ENCODE measurements around the gene CEP152. TPM values are rescaled to one million over a fixed set of nuclear protein-coding genes. Genes with fewer than 3 reads are reported as not detected.
A peak's percentile ranks its signal among the peaks of the same experiment; 100 is the strongest.

The CEP152 gene
- total and polyA plus RNA-seq, 2 experiments from 2014 or later = 2.7 to 5.6 TPM

DNA sequence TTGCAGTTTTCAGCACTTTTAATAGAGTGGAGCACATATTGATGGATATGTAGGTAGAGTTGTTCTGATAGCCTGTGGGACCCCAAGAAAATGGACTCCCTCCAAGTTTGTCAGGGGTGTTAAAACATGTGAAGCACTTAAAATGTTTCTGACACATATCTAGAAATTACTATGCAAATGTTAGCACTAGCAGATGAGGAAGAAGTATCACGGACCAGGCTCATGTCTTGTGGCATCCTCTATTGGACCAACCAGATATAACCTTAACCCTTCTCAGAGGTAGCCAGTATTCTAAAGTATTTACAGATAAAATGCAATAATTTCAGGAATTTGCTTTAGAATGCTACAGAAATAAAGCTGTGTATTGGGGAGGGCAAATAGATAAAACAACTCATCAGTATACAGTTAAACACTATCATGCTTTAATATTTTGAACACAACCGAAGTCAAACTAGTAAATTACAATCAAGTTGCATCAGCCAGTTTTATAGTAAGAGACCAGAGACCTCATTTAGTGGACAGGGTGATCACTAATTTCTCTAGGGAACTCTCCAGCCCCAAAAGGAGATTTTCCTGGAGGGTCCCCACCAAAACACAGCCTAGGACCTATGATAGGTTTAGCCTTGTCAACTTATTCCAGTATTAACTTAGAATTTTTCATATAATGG, 108.2 kb downstream of the CEP152 start:
- no peaks in the 10 kb centered on the region for H3K9me3 ChIP-seq (ENCODE audit: low read depth)
- no peaks in the 10 kb centered on the region for H3K4me1 ChIP-seq (ENCODE audit: low read depth)
- H3K27me3 ChIP-seq = no peaks in the 10 kb centered on the region
- no peaks in the 10 kb centered on the region for H3K36me3 ChIP-seq
- no peak for DNase-seq (ENCODE audit: low read depth in 1 of 2, low spot score in 1 of 2)
- H3K27ac ChIP-seq = no peak overlapping the region
- TF ChIP-seq, protein P1, sequence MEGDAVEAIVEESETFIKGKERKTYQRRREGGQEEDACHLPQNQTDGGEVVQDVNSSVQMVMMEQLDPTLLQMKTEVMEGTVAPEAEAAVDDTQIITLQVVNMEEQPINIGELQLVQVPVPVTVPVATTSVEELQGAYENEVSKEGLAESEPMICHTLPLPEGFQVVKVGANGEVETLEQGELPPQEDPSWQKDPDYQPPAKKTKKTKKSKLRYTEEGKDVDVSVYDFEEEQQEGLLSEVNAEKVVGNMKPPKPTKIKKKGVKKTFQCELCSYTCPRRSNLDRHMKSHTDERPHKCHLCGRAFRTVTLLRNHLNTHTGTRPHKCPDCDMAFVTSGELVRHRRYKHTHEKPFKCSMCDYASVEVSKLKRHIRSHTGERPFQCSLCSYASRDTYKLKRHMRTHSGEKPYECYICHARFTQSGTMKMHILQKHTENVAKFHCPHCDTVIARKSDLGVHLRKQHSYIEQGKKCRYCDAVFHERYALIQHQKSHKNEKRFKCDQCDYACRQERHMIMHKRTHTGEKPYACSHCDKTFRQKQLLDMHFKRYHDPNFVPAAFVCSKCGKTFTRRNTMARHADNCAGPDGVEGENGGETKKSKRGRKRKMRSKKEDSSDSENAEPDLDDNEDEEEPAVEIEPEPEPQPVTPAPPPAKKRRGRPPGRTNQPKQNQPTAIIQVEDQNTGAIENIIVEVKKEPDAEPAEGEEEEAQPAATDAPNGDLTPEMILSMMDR (IDR thresholded peaks at IDR 0.05; ENCODE audit: low read depth, low read length) = no peak
- no peak overlapping the region for H3K4me3 ChIP-seq

DNA sequence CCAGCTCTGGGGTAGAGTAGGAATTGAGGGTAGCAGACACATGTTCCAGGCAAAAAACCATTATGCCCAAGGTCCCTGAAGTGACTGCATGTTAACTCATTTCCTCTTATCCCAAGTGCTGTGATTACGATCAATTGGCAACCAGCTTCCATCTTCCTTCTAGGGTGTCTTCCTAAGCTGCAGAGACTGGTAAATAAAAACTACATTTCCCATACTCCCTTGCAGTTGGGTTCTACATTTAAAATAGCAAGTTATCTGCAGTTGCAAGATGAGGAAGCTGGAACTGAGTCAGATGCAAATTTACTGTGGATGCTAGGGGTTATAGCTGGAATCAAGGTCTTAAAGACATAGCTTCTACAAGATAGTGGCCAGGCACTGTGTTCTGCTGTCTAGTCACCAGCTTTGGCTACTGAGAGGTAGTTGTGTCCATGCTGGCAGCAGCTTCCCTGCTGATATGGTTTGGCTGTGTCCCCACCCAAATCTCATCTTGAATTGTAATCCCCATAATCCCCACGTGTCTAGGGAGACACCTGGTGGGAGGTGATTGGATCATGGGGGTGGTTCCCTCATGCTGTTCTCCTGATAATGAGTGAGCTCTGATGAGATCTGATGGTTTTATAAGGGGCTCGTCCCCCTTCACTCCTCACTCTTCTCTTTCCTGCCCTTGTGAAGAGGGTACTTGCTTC, 114.1 kb downstream of the CEP152 start:
- Histone ChIP-seq H3K27me3 (no peaks in the 10 kb centered on the region), H3K4me3 (no peak overlapping the region), H3K27ac (no peak overlapping the region), H3K4me1 (ENCODE audit: low read depth) (no peaks in the 10 kb centered on the region), H3K9me3 (ENCODE audit: low read depth) (no peaks in the 10 kb centered on the region), H3K36me3 (no peaks in the 10 kb centered on the region)
- TF ChIP-seq, protein P1 (IDR thresholded peaks at IDR 0.05; ENCODE audit: low read depth, low read length) = no peak
- DNase-seq (ENCODE audit: low read depth in 1 of 2, low spot score in 1 of 2) = no peak

DNA sequence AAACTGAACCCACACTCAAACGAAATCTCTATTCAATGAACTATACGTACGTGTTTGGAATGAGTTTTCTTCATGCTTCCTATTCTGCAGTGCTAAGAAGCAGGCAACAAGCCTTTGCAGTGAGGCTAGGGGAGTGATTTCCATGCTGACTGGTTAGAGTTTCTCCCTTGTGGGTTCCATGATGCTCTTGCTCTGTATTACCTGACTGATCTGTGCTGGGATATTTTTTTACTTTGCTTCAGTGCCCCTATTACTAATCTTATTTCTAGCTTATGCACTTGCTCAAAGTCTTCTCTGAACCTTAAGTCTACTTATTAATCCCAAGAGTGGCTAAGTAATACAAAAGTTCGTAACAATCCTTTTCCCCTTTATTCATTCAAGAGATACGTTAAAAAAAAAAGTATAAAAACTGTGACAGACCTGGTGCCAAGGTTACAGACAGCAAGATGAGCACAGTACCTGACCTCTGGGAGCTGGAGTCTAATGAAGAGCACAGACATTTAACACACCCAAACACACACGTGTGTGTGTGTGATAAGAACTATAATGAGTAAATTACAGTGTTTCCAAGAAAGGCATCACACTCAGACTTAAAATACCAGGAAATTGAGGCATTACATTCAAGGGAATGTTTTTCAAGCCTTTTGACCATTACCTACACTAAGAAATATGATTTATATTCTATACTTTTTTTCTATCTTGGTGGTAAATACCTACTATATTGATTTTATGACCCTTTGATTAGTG, 114.9 kb downstream of the CEP152 start:
- no peak for DNase-seq (ENCODE audit: low read depth in 1 of 2, low spot score in 1 of 2)
- H3K4me1 ChIP-seq (ENCODE audit: low read depth) = no peaks in the 10 kb centered on the region
- no peak overlapping the region for H3K4me3 ChIP-seq
- H3K27ac ChIP-seq = no peak overlapping the region
- no peaks in the 10 kb centered on the region for H3K9me3 ChIP-seq (ENCODE audit: low read depth)
- TF ChIP-seq, protein P1 (IDR thresholded peaks at IDR 0.05; ENCODE audit: low read depth, low read length) = no peak
- no peaks in the 10 kb centered on the region for H3K27me3 ChIP-seq
- H3K36me3 ChIP-seq = no peaks in the 10 kb centered on the region

DNA sequence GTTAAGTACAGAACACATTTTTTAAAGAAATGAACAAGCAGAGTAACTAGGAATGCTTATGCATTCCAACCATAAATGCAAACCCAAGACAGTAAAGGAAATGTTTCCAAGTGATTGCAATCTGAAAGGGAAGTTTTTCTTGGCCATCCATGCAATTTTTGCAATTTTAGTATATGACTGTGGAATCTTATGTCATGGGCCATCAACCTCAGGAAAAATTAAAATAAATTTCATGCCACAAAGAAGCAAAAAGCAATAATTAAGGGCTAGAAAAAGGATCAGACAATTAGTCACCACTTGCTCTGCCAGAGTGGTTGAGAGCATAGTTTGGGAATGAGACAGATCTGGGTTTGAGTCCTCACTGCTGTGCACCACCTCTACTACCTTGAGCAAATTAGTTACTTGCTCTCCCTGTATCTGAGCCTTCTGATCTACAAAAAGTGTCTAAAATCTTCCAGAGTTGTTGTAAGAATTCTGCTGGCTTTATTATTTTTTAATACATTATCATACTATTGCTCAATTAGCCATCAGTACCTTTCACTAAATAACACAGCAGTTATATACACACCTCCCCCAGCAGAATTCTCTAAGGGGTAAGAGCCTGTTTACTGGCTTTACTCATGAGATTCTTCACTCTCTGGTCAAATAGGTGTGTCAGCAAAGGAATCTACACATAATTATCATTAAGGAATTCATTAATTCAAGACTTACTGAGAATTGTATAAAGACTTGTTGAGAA, 115.6 kb downstream of the CEP152 start:
- DNase-seq (ENCODE audit: low read depth in 1 of 2, low spot score in 1 of 2) = peak in 1 of 2 donors; percentile 78
- no peaks in the 10 kb centered on the region for H3K4me1 ChIP-seq (ENCODE audit: low read depth)
- no peak overlapping the region for H3K4me3 ChIP-seq
- H3K27ac ChIP-seq = no peak overlapping the region
- H3K9me3 ChIP-seq (ENCODE audit: low read depth) = no peaks in the 10 kb centered on the region
- TF ChIP-seq, protein P1 (IDR thresholded peaks at IDR 0.05; ENCODE audit: low read depth, low read length) = no peak
- H3K36me3 ChIP-seq = no peaks in the 10 kb centered on the region
- H3K27me3 ChIP-seq = no peaks in the 10 kb centered on the region

DNA sequence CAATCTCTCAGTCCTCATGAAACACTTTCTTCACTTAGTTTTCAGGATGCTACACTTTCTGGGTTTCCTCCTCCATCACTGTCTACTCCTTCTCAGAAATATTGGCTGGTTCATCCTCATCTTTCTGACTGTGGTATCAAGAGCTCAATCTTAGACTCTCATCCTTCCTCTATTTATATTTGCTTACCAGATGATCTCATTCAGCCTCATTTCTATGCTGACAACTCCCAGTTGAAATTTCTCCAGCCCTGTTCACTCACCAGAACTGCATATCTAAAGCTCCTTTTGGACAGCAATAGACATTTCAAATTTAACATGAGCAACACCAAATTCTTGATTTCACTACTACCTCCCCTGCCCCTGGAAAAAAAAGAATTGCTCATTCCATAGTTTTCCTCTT, 117.4 kb downstream of the CEP152 start:
- H3K4me3 ChIP-seq = no peak overlapping the region
- no peaks in the 10 kb centered on the region for H3K27me3 ChIP-seq
- H3K36me3 ChIP-seq = no peaks in the 10 kb centered on the region
- TF ChIP-seq, protein P1 (IDR thresholded peaks at IDR 0.05; ENCODE audit: low read depth, low read length) = no peak
- DNase-seq (ENCODE audit: low read depth in 1 of 2, low spot score in 1 of 2) = no peak
- no peaks in the 10 kb centered on the region for H3K4me1 ChIP-seq (ENCODE audit: low read depth)
- H3K9me3 ChIP-seq (ENCODE audit: low read depth) = no peaks in the 10 kb centered on the region
- no peak overlapping the region for H3K27ac ChIP-seq
